HK-2 (cell line): Measurements from ENCODE around the gene PDE4B.

Experiments
- DNase-seq: peaks from one replicate; pipeline ENCODE4 v3.0.0-alpha.2; 2018; ENCODE audit not compliant: unreplicated experiment

The PDE4B gene

DNA sequence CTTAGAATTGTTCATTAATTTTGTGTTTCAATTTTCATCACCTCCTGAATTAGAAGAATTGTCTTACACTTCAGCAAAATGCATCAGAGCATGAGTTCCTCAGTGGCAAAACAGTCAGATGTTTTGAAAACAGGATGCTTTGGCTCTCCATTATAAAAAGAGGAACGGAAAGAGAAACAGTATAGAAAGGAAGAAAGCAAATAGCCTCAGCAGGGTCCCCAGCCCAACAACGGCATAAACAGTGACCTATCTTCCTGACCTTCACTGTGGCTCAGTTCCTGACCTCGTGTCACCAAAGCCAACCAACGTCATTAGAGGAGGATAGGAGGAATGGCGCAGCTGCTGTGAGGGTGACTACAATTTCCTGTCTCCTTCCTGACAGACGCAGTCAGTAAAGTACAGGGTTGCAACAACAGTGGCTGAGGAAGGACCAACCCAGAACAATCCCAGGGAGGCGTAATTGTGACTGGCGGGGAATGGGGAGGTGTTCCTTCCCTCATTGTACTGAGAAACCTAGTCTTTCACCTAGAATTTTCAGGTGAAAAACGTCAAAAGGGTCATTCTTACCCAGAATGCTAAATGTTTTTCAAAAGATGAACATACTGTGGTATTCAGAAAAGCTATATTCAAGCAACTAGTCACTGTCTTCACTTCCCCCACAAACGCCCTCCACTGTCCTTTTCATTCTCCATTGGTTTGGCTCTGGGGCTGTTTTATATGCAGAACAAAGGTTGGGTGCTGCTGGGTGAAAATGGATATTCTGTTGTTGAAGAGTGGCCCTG is 543.4 kb downstream of the PDE4B start:
- DNase-seq = no peak

DNA sequence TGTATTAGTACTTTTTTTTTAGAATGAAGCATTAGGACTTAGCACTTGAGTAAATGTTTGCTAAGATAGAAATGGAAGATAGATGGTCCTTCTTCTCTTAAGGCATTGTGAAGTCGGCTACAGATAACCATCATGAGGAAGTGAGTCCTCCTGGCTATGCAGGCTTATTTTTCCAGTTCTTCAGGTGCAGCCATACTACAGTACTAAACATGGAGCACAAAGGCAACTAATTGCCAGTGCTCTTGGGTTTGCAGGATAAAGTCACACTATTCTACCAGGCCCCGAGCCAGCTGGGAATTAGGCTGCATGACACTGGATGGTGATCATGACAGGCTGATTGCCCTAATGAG is 543.9 kb downstream of the PDE4B start:
- DNase-seq = no peak

DNA sequence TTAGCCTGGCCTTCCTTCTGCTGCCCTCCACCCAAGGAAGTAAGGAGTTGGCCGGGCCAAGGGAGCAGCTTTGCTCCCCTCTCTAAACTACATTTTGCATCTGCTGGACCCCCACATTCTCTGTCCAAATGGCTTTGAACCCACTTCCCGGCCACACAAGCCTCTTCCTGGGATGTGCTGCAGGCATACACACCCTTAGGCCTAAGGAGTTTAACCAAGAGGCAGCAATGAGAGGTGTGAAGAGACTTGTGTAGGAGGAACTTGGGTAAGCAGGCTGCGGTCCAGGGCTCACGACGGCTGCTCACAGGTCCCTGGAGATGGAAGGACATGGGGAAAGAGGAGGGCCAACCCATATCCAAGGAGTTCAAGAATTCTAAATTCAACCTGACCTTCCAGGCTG is 544.6 kb downstream of the PDE4B start:
- no peak for DNase-seq

GRCh38 chr1:66339944-66340343 is 547.2 kb downstream of the PDE4B start:
- no peak for DNase-seq

GRCh38 chr1:66341446-66342089 is 548.9 kb downstream of the PDE4B start:
- DNase-seq = no peak

GRCh38 chr1:66342707-66343106 is 550.0 kb downstream of the PDE4B start:
- DNase-seq = no peak

DNA sequence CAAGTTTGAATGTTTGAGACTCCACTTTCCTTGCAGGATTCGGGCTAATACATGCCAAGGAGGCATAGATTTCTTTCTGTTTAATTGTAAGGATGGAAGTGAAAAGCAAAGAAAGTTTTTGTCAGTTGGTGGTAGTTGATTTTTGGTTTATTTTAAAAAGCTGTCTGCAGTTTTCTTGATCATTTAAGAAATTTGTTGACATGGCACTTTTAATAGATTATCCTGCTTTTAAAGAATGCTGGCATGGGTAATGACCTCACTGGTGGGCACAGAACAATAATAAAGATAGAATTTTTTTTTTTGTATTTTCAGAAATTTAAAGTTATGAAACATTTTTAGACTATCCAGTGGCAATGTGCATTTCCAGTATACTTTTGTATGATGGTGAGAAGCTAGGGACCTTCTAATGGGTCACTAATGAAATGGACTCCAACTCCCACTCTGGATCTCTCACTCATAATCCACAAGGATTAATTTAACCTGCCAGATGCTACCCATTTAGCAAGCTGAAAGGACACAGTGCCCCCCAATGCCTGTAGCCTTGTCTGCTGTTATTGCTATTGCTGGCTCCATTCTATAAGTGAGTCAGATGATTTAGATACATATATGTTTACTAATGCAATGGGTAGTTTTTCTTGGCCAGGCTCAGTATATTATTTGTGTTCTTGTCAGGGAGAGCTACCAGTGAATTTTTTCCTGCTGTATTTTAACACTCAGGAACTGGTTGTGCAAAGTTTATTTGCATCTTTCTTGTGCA is 551.1 kb downstream of the PDE4B start:
- no peak for DNase-seq

- no peak for DNase-seq
These were observed 553.5 kb downstream of the PDE4B start for GRCh38 chr1:66346057-66346795.

GRCh38 chr1:66346873-66347272 is 554.2 kb downstream of the PDE4B start:
- DNase-seq = no peak

DNA sequence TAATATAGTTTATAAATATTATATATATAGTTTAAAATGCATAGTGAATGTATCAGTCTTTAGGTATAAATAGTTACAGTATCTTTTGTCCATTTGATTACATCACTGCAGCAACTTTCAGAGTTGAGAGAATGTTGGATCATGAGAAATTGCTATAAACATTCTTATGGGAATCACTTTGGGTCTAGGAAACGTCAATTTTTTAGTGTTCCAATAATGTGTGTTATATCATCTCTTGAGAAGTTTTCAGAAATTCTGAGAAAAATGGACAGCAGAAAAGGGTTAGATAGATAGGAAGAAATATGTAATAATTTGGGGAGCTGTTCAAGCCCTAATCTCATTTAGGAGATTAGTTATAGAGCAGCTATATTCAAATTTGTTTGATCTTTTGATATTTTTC is 556.1 kb downstream of the PDE4B start:
- DNase-seq = no peak

DNA sequence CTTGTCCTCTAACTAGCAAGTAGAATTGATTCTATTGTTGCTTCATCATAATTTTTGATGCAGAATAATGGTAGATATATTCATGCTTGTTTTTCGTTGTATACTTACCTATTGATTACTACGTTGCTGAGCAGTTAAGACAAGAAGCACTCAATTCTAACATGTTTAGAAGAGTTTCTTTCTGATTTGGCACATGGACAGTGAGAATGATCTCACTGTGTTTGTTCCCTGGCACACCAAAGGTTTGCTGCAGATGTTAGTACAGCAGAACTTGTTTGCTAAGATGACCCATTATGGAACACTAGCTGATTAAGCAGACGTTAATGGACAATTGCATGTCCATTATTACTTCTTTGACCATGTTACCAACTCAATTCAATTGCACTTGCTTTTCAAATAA is 556.5 kb downstream of the PDE4B start:
- no peak for DNase-seq

- DNase-seq = no peak
These were observed 557.4 kb downstream of the PDE4B start for GRCh38 chr1:66350001-66350547.

GRCh38 chr1:66351478-66351877 is 558.8 kb downstream of the PDE4B start:
- DNase-seq = no peak

DNA sequence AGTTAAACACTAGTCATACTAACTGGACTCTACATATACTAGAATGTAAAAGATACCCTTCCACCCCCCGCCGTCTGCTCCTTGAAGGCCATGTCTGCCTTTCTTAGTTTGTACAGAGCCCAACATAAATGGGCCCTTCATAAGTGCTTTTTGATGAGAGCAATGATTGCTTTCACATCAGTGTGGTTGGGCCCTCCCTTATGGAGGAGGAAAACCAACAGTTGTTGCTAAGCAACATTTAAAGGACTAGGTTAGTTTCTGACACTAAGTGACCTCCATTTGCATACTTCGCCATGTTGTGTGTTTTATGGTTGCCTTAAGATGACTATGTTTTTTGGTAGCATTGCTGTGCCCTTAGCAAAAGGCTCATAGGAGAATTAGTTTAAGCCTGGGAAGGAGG is 559.2 kb downstream of the PDE4B start:
- DNase-seq = no peak

- DNase-seq = no peak
These were observed 560.1 kb downstream of the PDE4B start for GRCh38 chr1:66352792-66353191.

GRCh38 chr1:66353257-66353656 is 560.6 kb downstream of the PDE4B start:
- no peak for DNase-seq

DNA sequence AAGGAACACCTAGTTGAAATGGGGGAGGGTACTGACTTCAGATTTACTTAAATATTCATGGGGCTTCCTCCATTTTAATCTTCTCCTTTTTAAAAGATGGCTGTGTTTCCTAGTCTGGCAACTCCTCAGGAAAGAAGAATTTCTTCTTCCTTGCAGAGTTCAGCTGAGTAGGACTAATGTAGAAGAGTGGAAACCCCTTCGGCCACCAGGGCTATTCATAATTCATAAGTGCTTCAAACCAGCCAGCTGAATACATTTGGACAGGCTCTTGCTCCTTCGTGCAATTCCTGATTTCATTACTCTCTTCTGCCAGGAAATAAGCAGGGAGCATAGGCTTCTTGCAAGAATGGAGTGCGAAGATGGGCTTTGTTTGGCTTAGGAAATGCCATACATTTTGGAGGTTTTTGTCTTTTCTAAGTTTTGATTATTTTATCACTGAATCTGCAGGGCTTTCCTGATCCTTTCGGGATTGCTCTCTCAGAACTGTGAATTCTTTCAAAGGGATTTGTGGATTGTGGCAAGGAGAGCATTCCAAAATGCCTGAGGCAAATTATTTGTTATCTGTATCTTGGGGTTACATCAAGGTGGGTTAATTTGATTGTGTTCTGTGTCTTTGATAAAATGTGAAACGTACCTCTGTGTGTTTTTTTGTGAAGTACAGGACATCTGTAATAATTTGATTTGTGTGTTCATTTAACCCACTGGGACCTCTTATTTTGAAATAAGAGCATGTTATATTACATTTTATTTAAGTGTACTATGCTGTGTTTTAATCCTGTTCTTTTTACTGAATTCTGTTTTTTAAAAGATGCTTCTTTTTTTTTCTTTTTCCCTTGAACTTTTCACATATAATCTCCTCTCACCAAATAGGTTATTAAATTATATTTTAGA is 561.9 kb downstream of the PDE4B start:
- DNase-seq = no peak

- no peak for DNase-seq
These were observed 563.1 kb downstream of the PDE4B start for GRCh38 chr1:66355756-66356155.

DNA sequence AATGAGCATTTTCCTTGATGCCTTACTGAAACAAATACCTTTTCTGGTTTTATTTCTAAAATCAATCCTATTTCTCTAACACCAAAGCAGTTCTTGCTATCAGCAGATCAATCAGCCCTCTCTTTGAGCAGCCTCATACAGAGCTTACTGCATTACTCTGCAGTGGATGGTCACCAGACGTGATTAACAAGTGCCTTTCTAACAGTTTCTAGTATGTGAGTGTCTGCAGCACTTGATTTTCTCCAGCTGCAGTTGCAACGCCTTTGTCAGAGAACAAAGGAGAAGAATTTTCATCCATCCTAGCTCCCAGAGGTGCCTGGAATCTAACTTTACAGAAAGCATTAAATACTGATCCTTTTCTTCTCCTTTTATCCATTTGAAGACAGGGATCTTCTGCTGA is 563.9 kb downstream of the PDE4B start:
- no peak for DNase-seq

- no peak for DNase-seq
These were observed 564.3 kb downstream of the PDE4B start for GRCh38 chr1:66357021-66357420.
